Measurements from ENCODE around the gene SPINK4.

Gene SPINK4, protein sequence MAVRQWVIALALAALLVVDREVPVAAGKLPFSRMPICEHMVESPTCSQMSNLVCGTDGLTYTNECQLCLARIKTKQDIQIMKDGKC

DNA sequence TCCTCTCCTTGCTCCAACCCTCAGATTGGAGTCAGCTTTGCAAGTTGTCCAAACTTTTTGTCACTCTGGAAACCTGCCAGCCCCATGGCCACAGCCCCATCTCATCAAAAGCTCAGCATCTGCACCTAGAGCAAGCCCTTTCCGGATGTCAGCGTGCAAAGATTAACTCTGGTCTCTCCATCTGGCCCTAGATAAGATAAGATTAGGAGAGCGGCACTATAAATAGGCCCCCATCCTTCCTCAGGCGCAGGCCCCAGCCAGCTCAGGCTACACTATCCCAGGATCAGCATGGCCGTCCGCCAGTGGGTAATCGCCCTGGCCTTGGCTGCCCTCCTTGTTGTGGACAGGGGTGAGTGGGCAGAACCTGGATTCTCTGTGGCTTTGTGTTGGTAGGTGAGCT is at the start of gene SPINK4:
TSS of gene SPINK4 (plus strand) at position 247 of the 400 bp plus-strand sequence. CDS start at position 289, 42 bp downstream.
- no peak for DNase-seq (ENCODE audit: low read depth in 2 of 2)

DNA sequence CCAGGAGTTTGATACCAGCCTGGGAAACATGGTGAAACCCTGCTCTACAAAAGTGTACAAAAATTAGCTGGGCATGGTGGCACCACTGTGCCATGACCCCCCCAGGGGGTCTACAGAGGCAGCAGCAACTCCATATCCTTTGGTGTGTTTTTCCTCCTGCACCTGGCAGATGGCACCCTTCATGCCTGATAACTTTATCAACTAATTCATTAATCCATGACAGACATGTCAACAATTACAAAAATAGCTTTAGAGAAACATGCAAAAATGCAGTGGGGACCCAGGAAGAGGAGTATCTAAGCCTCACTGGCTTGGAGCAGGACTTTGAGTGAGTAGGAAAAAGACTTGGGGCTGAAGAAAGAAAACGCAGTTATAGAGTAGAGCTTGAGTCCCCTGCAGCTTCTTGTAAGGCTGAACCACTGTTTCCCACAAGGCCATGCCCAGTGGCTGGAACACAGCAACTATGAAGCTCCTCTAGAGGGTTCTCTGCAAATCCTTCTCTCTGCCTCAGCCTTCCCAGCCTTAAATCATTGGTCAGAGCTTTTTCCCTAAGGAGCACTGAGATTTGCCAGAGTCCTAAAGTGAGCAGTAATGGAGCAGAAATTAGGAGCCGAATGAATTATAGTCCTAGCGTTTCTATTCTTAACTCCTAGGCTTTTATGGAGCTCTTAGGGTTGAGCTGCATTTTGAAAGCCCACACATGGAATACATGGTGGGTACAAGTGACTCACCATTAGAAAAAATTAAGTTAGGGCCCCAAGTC is 47.3 kb upstream of the SPINK4 start:
- DNase-seq (ENCODE audit: low read depth in 2 of 2): no peak

DNA sequence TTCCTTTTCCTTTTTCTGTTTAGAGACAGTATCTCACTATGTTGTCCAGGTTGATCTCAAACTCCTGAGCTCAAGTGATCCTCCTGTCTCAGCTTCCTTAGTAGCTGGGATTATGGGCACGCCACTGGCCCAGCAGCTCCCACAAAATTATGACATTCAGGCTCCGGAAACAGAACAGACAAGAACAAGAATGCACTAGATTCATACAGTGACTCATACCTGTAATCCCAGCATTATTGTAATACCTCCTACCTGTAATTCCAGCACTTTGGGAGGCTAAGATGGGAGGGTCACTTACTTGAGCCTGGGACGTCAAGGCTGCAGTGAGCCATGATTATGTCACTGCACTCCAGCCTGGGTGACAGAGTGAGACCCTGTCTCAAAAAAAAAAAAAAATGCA is 46.1 kb upstream of the SPINK4 start:
- DNase-seq (ENCODE audit: low read depth in 2 of 2): no peak

DNA sequence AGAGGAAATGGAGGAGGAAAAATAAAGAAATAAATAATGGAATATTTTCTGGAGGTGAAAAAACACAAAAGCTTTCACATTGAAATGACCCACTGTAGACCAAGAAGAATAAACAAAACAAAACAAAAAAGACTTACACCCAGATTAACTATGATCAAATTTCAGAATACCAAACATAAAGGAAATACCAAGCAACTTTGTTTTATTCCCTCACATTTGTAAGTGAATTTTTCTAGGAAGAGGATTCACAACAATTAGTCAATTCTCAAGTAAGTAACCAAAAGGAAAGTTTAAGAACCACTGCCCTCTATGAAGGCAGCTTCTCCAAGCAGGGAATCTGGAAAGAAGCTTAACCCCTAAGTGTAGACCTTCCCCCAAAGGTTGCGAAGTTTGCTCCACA is 43.2 kb upstream of the SPINK4 start:
- DNase-seq (ENCODE audit: low read depth in 2 of 2): no peak

DNA sequence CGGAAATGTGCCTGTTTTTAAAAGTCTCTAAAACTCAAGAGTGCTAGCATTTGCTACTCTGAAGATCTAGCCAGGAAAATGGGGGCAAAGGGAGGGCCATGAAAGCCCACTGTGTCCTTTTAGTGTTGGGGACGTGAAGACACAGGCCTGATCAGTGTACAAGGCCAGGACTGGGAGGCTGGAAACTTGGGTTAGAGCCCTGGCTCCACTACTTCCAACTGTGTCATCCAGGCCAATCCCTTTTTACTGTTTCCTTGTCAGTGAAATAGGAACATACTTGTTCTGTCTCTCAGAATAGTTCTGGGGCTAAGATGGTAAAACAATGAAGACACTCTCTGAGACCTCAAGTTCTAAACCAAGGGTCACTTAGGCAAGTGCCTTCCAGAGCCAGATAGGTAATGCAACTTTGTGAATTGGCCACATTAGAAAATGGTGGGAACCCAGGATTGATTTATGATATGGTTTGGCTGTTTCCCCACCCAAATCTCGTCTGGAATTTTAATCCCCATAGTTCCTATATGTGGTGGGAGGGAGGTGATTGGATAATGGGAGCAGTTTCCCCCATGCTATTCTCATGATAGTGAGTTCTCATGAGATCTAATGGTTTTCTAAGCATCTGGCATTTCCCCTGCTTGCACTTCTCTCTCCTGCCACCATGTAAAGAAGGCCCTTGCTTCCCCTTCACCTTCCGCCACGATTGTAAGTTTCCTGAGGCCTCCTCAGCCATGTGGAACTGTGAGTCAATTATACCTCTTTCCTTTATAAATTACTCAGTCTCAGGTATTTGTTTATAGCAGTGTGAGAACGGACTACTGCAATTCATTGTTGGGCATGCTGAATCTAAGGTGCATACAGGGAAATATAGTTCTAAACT is 42.5 kb upstream of the SPINK4 start:
- no peak for DNase-seq (ENCODE audit: low read depth in 2 of 2)

DNA sequence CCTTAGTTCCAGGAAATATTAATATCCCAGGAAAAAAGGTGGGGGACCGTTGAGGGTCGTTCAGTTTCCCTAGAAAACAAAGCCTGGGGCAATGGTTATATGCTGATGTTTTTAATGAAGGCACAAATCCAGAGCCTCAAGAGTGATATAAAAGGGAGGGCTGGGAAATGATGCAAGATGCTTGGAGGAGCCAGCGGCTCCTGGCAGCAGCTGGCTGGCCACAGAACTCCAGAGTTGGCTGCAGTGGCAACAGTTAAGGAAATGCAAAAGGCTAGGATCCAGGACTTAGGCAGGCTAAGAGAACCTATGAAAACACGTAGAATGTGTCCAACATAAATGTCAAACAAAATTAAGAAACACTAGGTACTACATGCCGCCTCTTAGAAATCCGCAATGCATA is 41.8 kb upstream of the SPINK4 start:
- DNase-seq (ENCODE audit: low read depth in 2 of 2): no peak

DNA sequence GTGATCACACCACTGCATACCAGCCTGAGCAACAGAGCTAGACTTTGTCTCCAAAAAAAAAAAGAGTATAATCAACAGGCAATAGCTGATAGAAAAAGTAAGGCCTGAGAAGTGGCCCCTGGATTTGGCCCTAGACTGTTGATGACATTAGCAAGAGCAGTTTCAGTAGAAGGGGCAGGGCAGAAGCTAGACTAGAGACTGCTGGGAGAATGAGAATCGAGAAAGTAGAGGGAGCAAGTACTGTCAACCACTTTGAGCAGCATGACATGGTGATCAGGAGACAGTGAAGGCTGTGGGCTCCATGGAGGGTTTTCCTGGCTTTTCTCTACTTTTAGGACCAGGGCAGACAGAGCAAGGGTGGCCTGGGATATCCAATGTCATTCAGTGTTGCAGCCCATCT is 37.9 kb upstream of the SPINK4 start:
- DNase-seq (ENCODE audit: low read depth in 2 of 2): no peak

DNA sequence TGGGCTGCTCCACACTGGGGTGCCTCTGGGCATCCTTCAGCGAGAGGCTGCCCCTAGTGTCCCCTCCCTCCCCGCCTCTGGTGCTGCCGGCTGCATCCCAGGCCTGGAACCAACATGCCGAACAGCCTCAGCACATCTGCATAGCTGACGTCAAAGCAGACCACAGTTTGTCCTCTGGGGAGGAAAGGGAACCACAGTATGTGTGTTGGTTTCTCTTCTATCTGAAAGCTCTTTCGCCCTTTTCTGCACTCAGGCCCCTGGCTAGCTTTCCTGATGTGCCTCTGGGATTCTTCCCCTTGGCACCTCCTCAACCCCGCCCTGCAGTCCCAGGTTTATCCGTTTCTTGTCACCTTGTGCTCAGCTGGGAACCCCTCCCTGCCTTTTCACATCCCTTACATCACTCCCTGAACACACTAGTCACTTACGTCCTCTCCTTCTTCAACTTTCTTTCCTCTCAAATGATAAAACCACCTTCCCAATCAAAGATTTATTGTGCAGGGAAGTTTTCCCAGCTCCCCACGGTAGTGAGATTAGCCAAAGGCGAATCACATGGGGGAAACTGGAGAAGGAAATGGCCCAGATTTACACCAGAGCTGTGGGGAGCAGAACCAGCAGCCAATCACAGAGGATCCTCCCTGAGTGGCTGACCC is 37.3 kb upstream of the SPINK4 start:
- DNase-seq (ENCODE audit: low read depth in 2 of 2): no peak

DNA sequence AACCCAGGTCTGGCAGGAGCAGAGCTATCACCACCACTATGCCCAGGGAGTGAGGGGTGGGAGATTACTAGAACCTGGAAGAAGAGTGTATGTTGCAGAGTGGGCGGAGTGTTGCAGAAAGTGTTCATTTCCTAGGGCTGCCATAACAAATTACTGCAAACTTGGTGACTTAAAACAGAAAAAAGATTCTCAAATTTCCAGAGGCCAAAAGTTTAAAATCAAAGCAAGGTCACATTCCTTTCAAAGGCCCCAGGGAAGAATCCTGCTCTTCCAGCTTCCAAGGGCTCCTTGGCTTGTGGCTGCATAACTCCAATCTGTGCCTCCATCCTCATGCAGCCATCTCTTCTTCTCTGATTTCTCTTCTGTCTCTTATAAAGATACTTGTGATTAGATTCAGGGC is 30.6 kb upstream of the SPINK4 start:
- no peak for DNase-seq (ENCODE audit: low read depth in 2 of 2)

DNA sequence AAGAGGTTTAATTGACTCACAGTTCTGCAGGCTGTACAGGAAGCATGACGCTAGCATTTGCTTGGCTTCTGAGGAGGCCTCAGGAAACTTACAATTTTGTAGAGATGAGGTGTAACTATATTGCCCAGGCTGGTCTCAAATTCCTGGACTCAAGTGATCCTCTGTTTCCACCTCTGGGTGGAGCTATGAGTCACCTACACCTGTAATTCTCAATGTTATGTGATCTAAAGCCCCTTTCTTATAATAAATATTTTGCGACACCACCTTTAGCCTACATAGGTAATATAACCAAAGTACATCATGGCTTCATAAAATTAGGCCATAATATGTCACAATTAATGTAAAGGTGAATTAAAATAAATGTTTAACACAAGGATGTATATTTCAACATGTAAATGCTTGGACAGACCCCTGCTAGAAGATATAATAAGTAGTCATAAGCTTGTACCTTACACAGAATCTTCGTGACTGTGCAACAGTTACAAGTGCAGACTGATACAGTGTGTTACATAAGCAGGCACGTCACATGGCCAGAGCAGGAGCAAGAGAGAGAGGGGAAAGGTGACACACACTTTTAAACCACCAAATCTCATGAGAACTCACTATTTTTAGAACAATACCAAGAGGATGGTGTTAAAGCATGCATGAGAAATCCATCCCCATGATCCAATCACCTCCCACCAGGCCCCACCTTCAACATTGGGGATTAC is 29.8 kb upstream of the SPINK4 start:
- DNase-seq (ENCODE audit: low read depth in 2 of 2): no peak

DNA sequence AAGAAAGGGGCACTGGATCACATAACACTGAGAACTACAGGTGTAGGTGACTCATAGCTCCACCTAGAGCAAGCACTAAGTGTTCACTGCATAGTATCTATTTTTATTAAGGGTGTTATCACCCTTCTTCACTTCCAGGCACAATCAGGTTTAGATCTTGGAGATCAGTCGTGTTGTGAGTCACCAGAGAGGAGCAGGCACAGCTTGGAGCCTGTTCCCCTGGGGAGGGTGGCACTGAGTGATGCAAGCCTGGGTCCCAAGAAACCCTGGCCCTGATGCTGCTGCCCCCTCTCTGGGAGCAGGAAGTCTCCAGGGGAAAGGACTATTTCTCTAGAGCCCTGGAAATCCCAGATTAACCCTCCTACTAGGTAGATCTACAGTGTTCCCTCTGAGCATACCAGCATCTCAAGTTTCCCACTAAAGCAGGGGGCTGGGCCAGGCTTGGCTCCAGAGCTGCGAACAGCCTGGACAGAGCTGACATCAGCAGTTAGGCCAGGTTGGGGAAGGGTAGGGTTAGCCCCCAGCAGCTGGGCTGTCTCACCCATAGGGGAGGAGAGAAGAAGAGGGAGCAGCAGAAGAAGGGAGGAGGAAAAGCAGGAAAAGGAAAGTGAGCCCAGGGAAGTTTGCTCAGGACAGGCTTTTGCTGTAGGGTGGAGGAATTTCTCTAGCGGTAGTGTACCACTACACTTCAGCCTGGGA is 28.1 kb upstream of the SPINK4 start:
- no peak for DNase-seq (ENCODE audit: low read depth in 2 of 2)

DNA sequence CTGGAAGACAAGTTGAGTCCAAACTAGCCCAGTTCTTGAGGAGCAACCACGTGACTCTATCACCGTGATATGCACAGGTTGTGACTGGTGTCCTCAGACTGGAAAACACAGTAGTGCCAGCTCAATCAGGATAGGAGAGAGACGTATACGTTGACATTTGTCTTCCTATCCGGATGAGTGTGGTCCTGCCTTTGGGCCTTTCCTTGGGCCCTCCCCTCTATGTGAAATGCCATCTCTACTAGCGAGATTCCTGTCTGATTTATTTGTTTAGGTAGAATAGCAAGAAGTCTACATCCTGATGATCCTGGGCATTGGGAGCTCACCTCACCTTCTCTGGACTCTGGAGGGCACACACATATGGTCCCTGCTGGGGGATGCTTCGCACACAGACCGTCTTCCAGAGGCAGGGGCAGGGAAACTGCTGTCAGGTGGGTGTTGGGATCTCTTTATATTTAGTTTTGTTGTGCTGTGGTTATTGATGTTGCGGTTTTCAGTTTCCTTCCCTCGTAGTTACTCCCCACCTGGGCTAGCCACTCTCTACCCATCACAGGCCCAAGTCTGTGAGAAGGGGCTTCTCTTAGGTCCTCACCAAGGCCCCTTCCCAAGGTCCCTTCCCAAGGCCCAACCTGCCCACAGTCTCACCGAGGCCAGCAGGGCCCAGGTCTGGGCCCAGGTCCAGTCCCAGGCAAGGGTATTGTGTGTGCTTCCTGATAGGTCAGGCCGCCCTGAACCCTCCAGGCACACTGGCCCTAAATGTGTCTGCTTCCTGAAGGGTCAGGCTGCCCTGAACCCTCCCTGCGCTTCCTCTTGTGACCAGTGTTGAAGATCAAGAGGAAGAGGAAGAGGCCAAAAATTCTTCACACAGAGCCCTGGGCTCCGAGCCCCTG is 19.0 kb upstream of the SPINK4 start:
- no peak for DNase-seq (ENCODE audit: low read depth in 2 of 2)

DNA sequence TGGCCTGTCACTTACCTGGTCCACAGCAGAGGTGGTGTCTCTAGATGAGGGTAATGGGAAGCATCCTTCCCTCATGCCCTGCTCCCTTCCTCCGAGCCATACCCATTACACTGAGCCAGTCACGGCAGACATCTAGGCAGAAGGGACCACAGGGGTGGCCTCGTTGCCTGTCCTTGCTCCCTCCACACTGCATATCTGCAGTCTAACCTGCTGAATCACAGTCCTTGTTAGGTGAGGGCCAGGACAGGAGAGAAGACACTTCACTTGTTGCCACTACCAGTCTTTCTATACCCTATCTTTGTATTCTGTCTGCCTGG is 18.4 kb upstream of the SPINK4 start:
- no peak for DNase-seq (ENCODE audit: low read depth in 2 of 2)

DNA sequence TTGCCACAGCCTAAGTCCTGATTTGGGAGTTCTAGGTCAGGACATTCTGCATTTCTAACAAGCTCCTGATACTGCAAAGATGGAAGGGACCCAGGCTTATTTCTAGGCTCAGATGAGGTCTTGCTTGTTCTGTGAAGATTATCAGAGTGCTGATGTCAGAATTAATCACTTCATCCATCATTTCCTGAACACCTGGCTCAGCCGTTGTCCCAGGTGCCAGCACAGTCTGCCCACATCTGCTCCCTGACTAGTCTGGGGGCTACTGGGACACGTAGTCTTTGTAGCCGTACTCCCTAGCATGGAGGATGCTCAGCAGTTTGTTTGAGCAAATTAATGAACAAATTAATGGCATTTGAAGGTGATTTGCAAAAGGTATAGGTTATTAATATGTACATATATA is 17.9 kb upstream of the SPINK4 start:
- no peak for DNase-seq (ENCODE audit: low read depth in 2 of 2)

DNA sequence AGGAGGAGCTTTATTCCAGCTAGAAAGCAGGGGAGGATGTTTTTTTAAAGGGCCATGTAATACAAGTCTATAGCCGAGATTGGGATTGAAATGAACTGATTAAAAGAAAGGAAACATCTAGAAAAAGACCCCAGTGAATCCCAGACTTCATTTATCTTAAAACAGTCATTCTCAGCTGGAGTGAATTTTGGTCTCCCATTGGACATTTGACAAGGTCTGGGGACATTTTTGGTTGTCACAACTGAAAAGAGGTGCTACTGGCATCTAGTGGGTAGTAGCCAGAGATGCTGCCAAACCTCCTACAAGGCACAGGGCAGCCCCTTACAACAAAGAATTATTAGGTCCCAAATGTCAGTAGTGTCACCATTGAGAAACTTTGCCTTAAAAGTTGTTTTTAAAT is 16.3 kb upstream of the SPINK4 start:
- DNase-seq (ENCODE audit: low read depth in 2 of 2): no peak

DNA sequence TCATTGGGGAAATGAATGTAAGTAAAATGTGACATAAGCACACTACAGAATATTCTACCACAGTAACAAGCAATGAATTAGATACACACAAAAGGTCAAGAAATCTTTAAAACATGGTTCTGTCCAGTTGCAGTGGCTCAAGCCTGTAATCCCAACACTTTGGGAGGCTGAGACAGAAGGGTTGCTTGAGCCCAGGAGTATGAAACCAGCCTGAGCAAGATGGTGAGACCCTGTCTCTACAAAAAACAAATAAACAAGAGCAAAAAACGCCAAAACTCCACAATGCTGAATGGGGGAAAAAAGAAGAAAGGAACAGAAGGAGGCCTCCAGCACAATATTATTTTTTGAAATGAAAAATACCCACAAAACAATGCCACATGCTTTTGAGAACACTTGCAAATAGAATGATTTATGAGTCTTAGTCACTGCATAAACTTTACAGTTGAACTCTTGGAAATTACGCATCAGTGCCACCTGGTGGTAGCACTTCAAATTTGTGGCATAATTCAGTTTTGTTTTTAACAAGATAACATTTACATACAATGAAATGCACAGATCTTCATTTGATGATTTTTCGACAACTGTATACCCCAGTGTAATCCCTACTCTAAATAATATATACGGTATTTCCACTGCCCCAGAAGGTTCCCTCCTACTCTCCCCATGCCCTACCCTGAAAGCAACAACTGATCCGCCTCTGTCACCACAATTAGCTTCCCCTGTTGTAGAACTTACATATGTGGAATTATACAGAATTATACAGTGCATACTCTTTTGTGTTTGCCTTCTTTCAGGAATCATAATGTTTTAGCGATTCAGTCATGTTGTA is 14.4 kb upstream of the SPINK4 start:
- DNase-seq (ENCODE audit: low read depth in 2 of 2): peak; percentile 39 to 68

DNA sequence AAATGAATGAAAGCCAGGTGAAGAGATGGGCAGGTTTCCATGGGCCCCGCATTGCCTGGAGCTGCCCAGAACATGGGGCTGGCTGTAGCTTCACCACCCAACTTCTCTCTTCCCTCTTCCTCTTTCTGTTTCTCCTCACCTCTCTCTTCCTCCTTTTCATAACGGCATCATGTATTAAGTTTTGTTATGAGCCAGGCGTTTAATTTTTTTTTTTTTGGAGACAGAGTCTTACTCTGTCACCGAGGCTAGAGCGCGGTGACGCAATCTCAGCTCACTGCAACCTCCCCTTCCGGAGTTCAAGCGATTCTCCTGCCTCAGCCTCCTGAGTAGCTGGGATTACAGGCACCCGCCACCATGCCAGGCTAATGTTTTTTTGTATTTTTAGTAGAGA is 13.0 kb upstream of the SPINK4 start:
- no peak for DNase-seq (ENCODE audit: low read depth in 2 of 2)

DNA sequence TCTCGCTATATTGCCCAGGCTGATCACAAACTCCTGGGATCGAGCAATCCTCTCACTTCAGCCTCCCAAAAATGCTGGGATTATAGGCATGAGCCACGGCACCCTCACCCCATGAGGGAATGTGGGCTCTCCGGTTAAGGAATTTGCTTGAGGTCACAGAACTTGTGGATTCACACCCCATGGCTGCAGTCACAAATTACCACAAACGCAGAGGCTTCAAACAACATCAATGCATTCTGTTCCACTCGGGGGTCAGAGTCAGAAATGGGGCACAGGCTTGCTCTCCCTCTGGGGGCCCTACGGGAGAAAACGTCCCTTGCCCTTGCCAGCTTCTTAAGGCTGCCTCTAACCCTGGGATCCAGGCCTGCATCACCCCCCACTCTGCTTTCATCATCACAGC is 12.2 kb upstream of the SPINK4 start:
- DNase-seq (ENCODE audit: low read depth in 2 of 2): no peak

DNA sequence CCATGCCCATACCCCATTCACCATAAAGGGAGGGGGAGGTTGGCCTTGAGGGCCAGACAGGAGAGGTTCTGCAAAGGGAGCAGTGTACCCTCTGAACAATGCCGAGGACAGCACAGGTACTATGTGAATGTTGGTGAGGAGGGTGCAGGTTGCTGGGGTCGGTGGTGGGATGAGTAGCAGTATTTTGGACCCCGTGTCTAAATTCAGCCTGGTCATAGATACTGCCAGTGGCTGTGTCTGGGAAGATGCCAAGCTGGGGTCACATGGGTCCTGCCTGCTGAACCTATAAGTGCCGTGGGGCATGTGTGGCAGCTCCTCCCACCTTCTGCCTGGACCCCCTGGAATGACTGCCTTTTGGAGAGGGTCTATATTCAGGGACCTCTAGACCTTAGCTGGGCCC is 11.4 kb upstream of the SPINK4 start:
- DNase-seq (ENCODE audit: low read depth in 2 of 2): no peak
